ENCODE results near the gene TRIM63.

Gene TRIM63

GRCh38 chr1:26045722-26046245 is 21.6 kb downstream of the TRIM63 start, which contains the start of gene SLC30A2:
Gene SLC30A2 (minus strand): TSS chr1:26046118. CDS start chr1:26045896, 222 bp downstream.
- CTCF ChIA-PET = interaction anchor here (1.6 to 2.7 kb wide), 2 partner anchors 11 to 150 kb away, joined by 4 to 26 read pairs; no protein-coding TSS in a partner anchor
- POLR2A ChIA-PET = no interaction called here
- TF ChIP-seq CTCF (IDR thresholded peaks at IDR 0.05; ENCODE audit: control extremely low read depth, extremely low read depth, low read depth, missing control alignments) = no peak
- DNase-seq (ENCODE audit: extremely low spot score) = no peak

- ChIA-PET CTCF (interaction anchor here (1.3 to 2.7 kb wide), 4 partner anchors 10 to 372 kb away, joined by 4 to 26 read pairs (median 6); no protein-coding TSS in a partner anchor), POLR2A (no interaction called here)
- no peak for TF ChIP-seq CTCF (IDR thresholded peaks at IDR 0.05; ENCODE audit: control extremely low read depth, extremely low read depth, low read depth, missing control alignments)
- DNase-seq (ENCODE audit: extremely low spot score) = no peak
Observed at GRCh38 chr1:26044971-26045721, 22.3 kb downstream of the TRIM63 start.

GRCh38 chr1:26044414-26044813 is 23.0 kb downstream of the TRIM63 start:
- ChIA-PET CTCF (interaction anchor here (1.0 to 2.7 kb wide), 6 partner anchors 10 to 373 kb away, joined by 3 to 26 read pairs (median 4); no protein-coding TSS in a partner anchor), POLR2A (no interaction called here)

GRCh38 chr1:26043765-26044164 is 23.7 kb downstream of the TRIM63 start:
- ChIA-PET CTCF (interaction anchor here (1.0 to 2.7 kb wide), 5 partner anchors 9 to 373 kb away, joined by 3 to 26 read pairs (median 4); no protein-coding TSS in a partner anchor), POLR2A (no interaction called here)
- TF ChIP-seq CTCF (IDR thresholded peaks at IDR 0.05; ENCODE audit: control extremely low read depth, extremely low read depth, low read depth, missing control alignments) = no peak
- DNase-seq (ENCODE audit: extremely low spot score) = no peak

More at GRCh38 chr1:26044414-26044813, 23.0 kb downstream of the TRIM63 start:
- no peak for DNase-seq (ENCODE audit: extremely low spot score)
- no peak for TF ChIP-seq CTCF (IDR thresholded peaks at IDR 0.05; ENCODE audit: control extremely low read depth, extremely low read depth, low read depth, missing control alignments)

- no peak for TF ChIP-seq CTCF (IDR thresholded peaks at IDR 0.05; ENCODE audit: control extremely low read depth, extremely low read depth, low read depth, missing control alignments)
- POLR2A ChIA-PET = no interaction called here
- DNase-seq (ENCODE audit: extremely low spot score) = no peak
- CTCF ChIA-PET = interaction anchor here (1.0 to 1.6 kb wide), 5 partner anchors 12 to 128 kb away, joined by 3 to 4 read pairs (median 3); partner anchors contain the start of gene ZNF593
Observed at GRCh38 chr1:26041978-26042377, 25.5 kb downstream of the TRIM63 start.

GRCh38 chr1:26041401-26041800 is 26.0 kb downstream of the TRIM63 start:
- no peak for TF ChIP-seq CTCF (IDR thresholded peaks at IDR 0.05; ENCODE audit: control extremely low read depth, extremely low read depth, low read depth, missing control alignments)
- ChIA-PET POLR2A (no interaction called here), CTCF (interaction anchor here (1.0 to 1.6 kb wide), 4 partner anchors 11 to 128 kb away, joined by 3 to 4 read pairs (median 4); partner anchors contain the start of gene ZNF593)
- no peak for DNase-seq (ENCODE audit: extremely low spot score)
